HG02610 (cell line): ENCODE results near the gene WWOX.

Experiments used
- ATAC-seq: cut with Tn5 transposase; IDR thresholded peaks from one replicate; pipeline ENCODE4 v1.9.1; 2021; ENCODE audit warnings: mild to moderate bottlenecking, moderate library complexity; ENCODE audit not compliant: unreplicated experiment

The WWOX gene

GRCh38 chr16:78694414-78694813, 595.0 kb downstream of the WWOX start:
- no peak for ATAC-seq

GRCh38 chr16:78695391-78695790, 595.9 kb downstream of the WWOX start:
- ATAC-seq = no peak

GRCh38 chr16:78696797-78697196, 597.3 kb downstream of the WWOX start:
- no peak for ATAC-seq

GRCh38 chr16:78697426-78697825, 598.0 kb downstream of the WWOX start:
- ATAC-seq = no peak

GRCh38 chr16:78703936-78704335, 604.5 kb downstream of the WWOX start:
- ATAC-seq = no peak

- no peak for ATAC-seq
These were observed 605.0 kb downstream of the WWOX start for GRCh38 chr16:78704416-78704815.

- no peak for ATAC-seq
These were observed 606.2 kb downstream of the WWOX start for GRCh38 chr16:78705694-78706093.

GRCh38 chr16:78706637-78707036, 607.2 kb downstream of the WWOX start:
- ATAC-seq = no peak

- ATAC-seq = no peak
These were observed 609.9 kb downstream of the WWOX start for GRCh38 chr16:78709137-78709884.

GRCh38 chr16:78715106-78715505, 615.7 kb downstream of the WWOX start:
- ATAC-seq = no peak

GRCh38 chr16:78715673-78716072, 616.2 kb downstream of the WWOX start:
- ATAC-seq = no peak

GRCh38 chr16:78718141-78718540, 618.7 kb downstream of the WWOX start:
- ATAC-seq = no peak

GRCh38 chr16:78720416-78720815, 621.0 kb downstream of the WWOX start:
- ATAC-seq = no peak

- no peak for ATAC-seq
These were observed 628.1 kb downstream of the WWOX start for GRCh38 chr16:78727536-78727935.

GRCh38 chr16:78729687-78730086, 630.2 kb downstream of the WWOX start:
- peak; percentile 58 for ATAC-seq

GRCh38 chr16:78731785-78732184, 632.3 kb downstream of the WWOX start:
- ATAC-seq = no peak

GRCh38 chr16:78732696-78733095, 633.2 kb downstream of the WWOX start:
- ATAC-seq = no peak

- ATAC-seq = no peak
These were observed 635.9 kb downstream of the WWOX start for GRCh38 chr16:78735337-78735736.

GRCh38 chr16:78737630-78738029, 638.2 kb downstream of the WWOX start:
- no peak for ATAC-seq

- no peak for ATAC-seq
These were observed 639.1 kb downstream of the WWOX start for GRCh38 chr16:78738557-78738956.

GRCh38 chr16:78740269-78740668, 640.8 kb downstream of the WWOX start:
- no peak for ATAC-seq

- ATAC-seq = peak; percentile 91
These were observed 643.2 kb downstream of the WWOX start for GRCh38 chr16:78742501-78743283.
